Activated CD4-positive, alpha-beta T cell treated with anti-CD3 and anti-CD28 coated beads, Interleukin-2, amount 50 U/mL, for 16 hours (primary cell): Measurements from ENCODE around the gene ADRM1.

Experiments used
- DNase-seq: peaks from one replicate; pipeline ENCODE4 v3.0.0-alpha.2; 2020

The ADRM1 gene

DNA sequence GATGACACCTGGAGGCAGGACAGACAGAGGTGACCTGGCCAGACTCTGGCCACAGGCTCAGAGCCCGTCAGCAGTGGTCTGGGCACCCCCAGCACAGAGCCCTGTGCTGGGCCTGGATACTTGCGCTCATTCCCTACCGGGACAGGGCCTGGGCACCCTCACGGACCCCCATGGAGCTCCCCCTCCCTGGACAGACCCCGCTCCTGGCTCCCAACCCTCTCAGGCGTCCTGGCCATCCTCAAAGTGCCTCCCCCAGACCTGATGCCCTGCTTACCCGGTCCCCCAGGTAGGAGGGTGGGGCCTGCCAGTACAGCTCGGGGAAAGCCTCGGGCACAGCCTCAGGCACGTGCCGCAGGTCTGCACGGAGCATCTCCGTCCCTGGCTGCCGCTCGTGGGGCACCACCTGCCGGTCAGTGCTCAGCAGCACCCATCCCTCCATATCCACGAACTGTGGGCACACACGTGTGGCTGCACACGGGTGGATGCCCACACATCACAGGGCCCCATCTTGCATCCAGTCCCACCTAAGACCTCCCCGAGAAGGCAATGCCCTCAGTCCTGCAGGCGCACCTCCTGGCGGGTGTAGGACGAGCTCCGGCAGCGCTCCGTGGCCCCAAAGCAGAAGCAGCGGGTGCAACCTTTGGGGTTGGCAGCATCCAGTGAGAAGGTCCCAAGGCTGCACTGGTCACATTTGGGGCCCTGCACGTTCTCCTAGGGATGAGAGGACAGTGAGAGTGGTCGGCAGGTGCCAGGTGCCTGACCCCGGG is 24.3 kb downstream of the ADRM1 start:
- no peak for DNase-seq

DNA sequence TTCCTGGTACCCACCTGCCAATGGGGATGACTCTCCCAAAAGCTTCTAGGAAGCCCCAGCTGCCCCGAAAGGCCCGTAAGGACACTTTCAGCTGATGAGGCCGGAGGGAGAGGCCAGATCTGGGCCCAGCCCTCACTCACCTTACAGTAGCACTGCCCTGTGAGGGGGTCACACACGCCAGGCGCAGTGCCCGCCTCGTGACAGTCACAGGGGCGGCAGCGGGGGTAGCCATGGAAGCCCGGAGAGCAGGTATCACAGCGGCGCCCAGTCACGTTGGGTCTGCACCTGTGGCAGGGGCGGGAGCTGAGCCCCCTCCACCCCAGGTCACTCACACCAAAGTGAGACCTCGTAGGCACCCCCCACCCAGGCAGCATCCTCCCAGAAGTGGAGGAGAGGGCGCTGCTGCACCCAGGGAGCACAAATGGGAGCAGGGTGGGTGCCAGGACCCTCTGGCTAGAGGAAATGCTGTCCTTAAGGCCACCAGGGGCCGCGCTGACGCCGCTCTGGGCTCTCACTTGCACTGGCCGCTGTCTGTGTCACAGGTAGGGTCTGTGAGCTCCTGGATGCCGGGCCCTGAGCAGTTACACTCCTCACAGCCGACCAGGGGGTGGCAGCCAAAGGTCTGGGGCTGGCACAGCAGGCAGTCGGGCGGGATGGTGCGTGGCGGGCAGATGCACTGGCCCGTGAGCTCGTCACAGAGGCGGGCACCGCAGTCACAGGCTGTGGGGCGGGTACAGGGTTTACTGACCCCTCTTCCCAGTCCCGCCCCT is 25.1 kb downstream of the ADRM1 start:
- DNase-seq = no peak

- DNase-seq = no peak
These were observed 26.0 kb downstream of the ADRM1 start for GRCh38 chr20:62328684-62329388.

DNA sequence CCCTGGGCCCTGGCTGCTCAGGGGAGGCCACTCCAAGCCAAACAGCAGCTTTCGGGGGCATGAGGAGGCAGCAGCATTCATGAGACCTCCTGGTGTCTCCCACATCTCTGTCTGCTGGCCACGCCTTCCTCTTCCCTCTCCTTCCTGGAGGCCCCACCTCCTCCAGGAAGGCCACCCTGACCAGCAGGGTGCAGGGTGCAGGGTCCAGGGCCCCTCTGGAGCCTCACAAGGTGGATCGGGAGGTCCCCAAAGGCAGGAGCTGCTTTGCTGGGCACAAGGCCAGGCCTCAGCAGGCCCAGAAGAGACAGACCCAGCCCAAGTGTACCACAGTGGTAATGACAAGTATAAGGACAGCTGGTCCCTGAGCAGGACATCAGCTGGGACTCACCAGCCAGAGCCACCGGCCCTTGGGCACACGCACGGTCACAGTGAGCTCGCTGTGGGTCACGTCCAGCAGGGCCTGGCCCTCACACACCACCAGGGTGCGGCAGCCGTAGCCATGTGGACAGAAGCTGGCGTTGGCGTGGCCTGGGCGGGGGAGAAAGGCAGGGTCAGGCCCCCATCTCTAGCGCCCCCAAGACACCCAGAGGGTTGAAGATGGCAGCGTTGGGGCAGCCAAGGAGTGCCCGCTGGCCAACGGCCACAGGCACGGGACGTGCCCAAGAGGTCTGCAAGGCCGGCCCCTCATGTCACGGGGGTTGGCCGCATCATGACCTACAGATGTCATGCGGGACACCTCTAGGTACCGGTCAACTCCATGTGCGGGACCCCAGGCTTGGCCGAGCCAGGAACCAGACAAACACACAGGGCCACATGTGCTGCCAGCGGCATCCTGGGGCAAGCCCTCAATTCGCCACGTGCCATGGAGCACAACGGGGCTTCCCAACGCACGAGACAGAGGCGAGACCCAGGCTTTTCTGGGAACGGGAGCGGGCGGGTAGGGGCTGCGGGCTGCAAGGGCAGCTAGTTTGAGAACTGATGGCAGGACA is 26.9 kb downstream of the ADRM1 start:
- no peak for DNase-seq

DNA sequence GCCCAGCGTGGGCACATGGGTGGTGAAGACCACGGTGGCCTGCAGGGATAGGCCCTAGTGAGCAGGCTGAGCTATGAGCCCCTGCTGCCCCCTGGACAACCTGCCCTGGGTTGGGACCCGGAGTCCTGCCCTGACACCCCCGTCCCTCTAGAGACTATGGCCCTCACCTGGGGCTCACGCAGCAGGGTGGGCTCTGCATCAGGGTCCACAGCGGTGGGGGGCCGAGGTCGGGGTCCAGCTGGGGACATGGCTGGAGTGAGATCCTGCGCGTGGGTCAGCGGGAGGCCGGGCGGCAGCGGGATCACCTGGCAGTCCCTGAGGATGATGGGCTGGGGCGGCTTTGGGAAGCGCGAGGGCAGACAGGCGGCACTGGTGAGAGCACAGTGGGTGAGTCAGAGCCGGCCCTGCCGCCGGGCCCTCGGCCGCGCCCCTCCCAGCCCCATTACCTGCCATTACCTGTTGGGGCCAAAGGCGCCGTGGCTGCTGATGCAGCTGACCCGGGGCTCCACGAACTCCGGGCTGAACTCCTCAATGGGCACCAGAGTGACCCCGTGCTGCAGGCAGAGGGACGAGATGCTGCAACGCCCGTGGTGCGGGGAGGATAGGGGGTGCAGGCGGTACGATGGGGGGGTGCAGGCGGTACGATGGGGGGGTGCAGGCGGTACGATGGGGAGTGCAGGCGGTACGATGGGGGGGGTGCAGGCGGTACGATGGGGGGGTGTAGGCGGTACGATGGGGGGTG is 27.9 kb downstream of the ADRM1 start:
- DNase-seq = no peak

DNA sequence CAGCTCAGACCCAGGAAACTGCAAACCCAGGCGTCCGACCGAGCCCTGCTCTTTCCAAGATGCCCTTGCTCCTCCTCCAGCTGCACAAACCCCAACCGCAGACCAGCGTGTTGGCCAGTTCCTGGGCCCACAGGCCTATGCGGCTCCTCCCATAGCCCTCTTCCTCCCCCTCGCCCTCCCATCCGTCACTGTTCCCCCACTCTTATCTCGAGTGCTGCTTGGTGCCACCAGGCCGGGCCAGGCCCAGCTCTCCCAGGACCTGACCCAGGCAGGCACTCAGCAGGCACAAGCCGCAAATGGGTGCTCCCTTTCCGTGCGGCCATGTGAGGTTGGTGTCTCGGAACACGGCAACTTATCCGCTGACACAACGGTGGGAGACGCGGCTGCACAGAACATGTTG is 28.6 kb downstream of the ADRM1 start:
- DNase-seq = no peak

- DNase-seq = no peak
These were observed 29.6 kb downstream of the ADRM1 start for GRCh38 chr20:62332421-62332820.

GRCh38 chr20:62332989-62333819 is 30.4 kb downstream of the ADRM1 start:
- DNase-seq = no peak

GRCh38 chr20:62333820-62334595 is 31.2 kb downstream of the ADRM1 start:
- no peak for DNase-seq

DNA sequence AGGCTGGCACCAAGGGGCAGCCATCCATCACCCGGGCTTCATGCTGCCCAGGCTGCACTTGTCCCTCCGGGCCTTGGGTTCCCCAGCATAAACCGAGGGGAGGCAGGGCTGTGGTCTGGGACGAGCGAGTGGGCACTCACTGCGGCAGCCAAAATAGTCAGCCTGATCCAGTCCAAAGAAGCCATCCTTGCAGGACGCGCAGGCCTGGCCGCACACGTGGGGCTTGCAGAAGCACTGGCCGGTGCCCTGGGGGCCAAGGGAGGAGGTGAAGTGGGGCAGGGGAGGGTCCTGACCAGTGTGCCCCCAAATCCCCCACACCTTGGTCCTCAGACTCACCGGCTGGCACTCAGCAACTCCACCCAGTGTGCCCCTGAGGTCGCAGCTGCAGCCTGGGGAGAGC is 32.1 kb downstream of the ADRM1 start:
- no peak for DNase-seq

DNA sequence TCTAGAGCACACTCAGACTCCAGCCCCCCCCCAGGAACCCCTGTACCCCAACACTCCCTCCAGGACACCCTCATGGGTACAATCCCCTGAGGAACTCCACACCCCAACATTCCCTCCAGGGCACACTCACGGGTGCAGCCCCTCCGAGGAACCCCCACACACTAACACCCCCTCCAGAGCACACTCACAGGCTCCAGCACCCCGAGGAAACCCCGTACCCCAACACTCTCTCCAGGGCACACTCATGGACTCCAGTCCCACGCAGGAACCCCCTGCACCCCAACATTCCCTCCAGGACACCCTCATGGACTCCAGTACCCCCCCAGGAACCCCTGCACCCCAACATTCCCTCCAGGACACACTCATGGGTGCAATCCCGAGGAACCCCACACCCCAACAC is 32.7 kb downstream of the ADRM1 start:
- no peak for DNase-seq

DNA sequence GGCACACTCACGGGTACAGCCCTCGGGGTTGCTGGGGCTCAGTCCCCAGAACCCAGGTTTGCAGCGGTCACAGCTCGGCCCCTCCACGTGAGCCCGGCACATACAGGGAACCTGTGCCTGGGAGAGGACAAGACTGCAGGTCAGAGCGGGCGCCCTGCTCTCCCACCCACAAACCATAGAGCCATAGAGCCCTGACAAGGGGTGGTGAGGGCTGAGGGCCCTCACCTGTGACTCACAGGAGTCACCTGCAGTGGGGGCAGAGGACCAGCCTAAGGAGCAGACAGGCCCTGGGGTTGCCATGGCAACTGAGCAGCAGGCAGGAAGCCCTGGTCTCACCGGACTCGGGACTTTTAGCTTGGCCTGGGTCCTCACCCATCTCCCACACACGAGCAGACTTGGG is 33.5 kb downstream of the ADRM1 start:
- DNase-seq = no peak

DNA sequence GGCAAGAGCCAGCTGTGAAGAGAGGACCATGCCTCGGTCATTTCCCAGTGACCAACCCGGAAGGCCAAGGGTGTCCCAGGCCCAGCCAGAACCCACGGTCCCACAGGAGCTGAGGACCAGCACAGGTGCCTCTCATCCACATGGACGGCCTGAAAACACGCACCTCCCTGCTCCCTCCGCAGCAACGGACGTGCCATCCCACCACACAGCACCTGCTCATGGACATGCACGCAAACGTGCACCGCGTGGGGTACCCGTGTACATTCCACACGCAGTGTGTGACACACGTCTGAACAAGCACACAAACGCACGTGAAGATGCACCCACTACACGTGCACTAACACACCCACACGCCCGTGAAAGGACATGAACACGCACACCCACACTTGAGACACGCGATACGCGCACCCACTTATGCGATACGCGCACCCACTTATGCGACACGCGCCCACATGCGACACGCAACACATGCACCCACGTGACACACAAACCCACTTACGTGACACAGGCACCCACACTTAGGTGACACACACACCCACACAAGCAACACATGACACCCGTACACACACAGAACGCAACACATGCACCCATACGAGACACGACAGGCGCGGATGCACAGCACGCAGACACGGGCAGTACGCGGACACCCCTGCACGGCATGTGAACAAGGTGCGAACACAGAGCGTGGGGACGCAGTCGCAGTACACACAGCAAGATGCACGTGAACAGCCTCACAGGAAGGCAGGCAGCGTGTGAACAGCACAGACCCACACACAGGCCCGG is 34.2 kb downstream of the ADRM1 start:
- no peak for DNase-seq

GRCh38 chr20:62337558-62338293 is 34.9 kb downstream of the ADRM1 start:
- no peak for DNase-seq

- no peak for DNase-seq
These were observed 35.5 kb downstream of the ADRM1 start for GRCh38 chr20:62338294-62338620.

GRCh38 chr20:62339647-62340062 is 36.9 kb downstream of the ADRM1 start:
- DNase-seq = no peak

- DNase-seq = no peak
These were observed 40.1 kb downstream of the ADRM1 start for GRCh38 chr20:62342910-62343309.

GRCh38 chr20:62344092-62344491 is 41.3 kb downstream of the ADRM1 start:
- no peak for DNase-seq

DNA sequence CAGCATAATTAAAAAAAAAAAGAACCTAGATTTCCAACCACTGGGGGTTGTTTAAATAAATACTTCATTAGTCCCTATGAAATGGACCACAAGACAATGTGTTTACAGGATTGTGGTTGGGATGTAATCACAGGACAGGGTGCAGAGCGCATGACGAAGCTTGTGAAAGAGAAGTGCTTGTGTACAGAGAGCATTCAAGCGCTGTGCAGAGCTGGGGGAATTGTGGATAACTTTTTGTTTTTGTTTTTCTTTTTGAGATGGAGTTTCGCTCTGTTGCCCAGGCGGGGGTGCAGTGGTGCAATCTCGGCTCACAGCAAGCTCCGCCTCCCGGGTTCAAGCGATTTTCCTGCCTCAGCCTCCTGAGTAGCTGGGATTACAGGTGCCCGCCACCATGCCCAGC is 42.0 kb downstream of the ADRM1 start:
- DNase-seq = no peak
